Spleen (tissue), 11 donors: ENCODE data around the gene GPD2. TPM values are rescaled to one million over a fixed set of nuclear protein-coding genes. Genes with fewer than 3 reads are reported as not detected.

ENCODE experiments used
- DNase-seq: peaks from one replicate; pipeline ENCODE4 v3.0.0-alpha.2; 2020
- H3K27ac ChIP-seq, 8 donors: fragments of 200-600 bp; sonication (generic) in 7 of 8; 1 replicate in 4 of 8; 2 replicates in 4 of 8; pipeline versions ENCODE4 v1.5.0 to v1.8.0; 2016 to 2021; ENCODE audit warnings: inconsistent platforms in 4 of 8, mild to moderate bottlenecking in 4 of 8, moderate library complexity in 1 of 8
- H3K27me3 ChIP-seq, 7 donors: fragments of 200-600 bp; sonication (generic) in 6 of 7; replicated peaks in 1 of 7; 1 replicate in 4 of 7; 2 replicates in 3 of 7; pipeline versions ENCODE4 v1.5.0 to v1.8.0; 2016 to 2021; ENCODE audit warnings: inconsistent platforms in 3 of 7, mild to moderate bottlenecking in 1 of 7
- H3K36me3 ChIP-seq, 6 donors: fragments of 200-600 bp; sonication (generic) in 5 of 6; 1 replicate in 4 of 6; 2 replicates in 2 of 6; pipeline versions ENCODE4 v1.5.0 to v1.8.0; 2016 to 2021; ENCODE audit warnings: inconsistent platforms in 2 of 6
- H3K4me1 ChIP-seq, 6 donors: fragments of 200-600 bp; sonication (generic) in 5 of 6; 1 replicate in 3 of 6; 2 replicates in 3 of 6; pipeline versions ENCODE4 v1.5.0 to v1.8.0; 2016 to 2021; ENCODE audit warnings: inconsistent platforms in 3 of 6
- H3K4me3 ChIP-seq, 8 donors: fragments of 200-600 bp; sonication (generic) in 7 of 8; 1 replicate in 4 of 8; 2 replicates in 4 of 8; pipeline versions ENCODE4 v1.5.0 to v1.8.0; 2016 to 2021; ENCODE audit warnings: inconsistent platforms in 4 of 8, mild to moderate bottlenecking in 4 of 8, moderate library complexity in 2 of 8
- H3K9me3 ChIP-seq, 8 donors: fragments of 200-600 bp; sonication (generic) in 7 of 8; 1 replicate in 4 of 8; 2 replicates in 4 of 8; pipeline versions ENCODE4 v1.5.0 to v1.8.0; 2016 to 2021; ENCODE audit warnings: inconsistent platforms in 4 of 8
- CTCF ChIP-seq, 11 experiments: fragments of 200-600 bp in 7 of 11; fragments of 450-650 bp in 4 of 11; sonication (generic) in 4 of 11; IDR thresholded peaks in 8 of 11; conservative IDR thresholded peaks in 3 of 11; 1 replicate in 7 of 11; 2 replicates in 4 of 11; pipeline versions ENCODE4 v1.4.0 to v1.8.0; 2016 to 2021; ENCODE audit warnings: antibody characterized with exemption in 11 of 11, inconsistent platforms in 4 of 11, mild to moderate bottlenecking in 1 of 11
- POLR2A ChIP-seq, 3 donors: fragments of 450-650 bp; IDR thresholded peaks; one replicate each; pipeline ENCODE4 v1.5.1; 2017; ENCODE audit warnings: antibody characterized with exemption in 3 of 3, mild to moderate bottlenecking in 1 of 3
- POLR2AphosphoS5 ChIP-seq, 3 donors: sonication (generic); formaldehyde crosslinking; IDR thresholded peaks; one replicate each; pipeline ENCODE4 v1.5.1; 2017; ENCODE audit warnings: antibody characterized with exemption in 3 of 3
- WGBS, 5 donors: extraction: QIAGEN DNeasy Blood & Tissue Kit in 3 of 5; methylation state at CpG; one replicate each; pipeline versions ENCODE4 v1.1.5 to v1.1.7; 2013 to 2018; 5-methylcytosine and 5-hydroxymethylcytosine counted together
- intact Hi-C: fragments of 100-400 bp; cut with DNase I; formaldehyde crosslinking; loops from one replicate; pipeline ENCODE4 v1.15.0; 2023; ENCODE audit warnings: low total_unique reads
- polyA plus RNA-seq, 3 donors: library from polyadenylated mRNA; stranded (reverse); fragments of 200-250 nt; gene quantifications; one replicate each; pipeline ENCODE4 v1.2.1, GENCODE V29; 2013
- total RNA-seq, 7 donors: library from RNA; depleted of rRNA in 3 of 7; stranded (reverse); fragments of >200 nt in 3 of 7; fragmentation: NEBNext Ultra II Directional in 4 of 7; extraction: Animal tissue kit (Norgen Biotek cat#: 25700) in 4 of 7; gene quantifications; one replicate each; pipeline versions ENCODE4 v1.1.0 to v1.2.1, GENCODE V29; 2016 to 2021
- donor health status: healthy with polysubstance abuse.
- donor health status: DM: no; HTN: no; CAD: no; lungs with moderate emphysema.
- donor health status: DM: no; HTN: no; CAD: no.
- donor health status: Bipolar disorder and iron deficiency.
- donor health status: healthy.
- donor health status: DM: no; HTN: no; CAD: no.
- donor health status: DM: yes; HTN: yes; CAD: no.

Gene GPD2
- total and polyA plus RNA-seq, 10 donors: 3.5 to 74.9 (median 28.8) TPM

DNA sequence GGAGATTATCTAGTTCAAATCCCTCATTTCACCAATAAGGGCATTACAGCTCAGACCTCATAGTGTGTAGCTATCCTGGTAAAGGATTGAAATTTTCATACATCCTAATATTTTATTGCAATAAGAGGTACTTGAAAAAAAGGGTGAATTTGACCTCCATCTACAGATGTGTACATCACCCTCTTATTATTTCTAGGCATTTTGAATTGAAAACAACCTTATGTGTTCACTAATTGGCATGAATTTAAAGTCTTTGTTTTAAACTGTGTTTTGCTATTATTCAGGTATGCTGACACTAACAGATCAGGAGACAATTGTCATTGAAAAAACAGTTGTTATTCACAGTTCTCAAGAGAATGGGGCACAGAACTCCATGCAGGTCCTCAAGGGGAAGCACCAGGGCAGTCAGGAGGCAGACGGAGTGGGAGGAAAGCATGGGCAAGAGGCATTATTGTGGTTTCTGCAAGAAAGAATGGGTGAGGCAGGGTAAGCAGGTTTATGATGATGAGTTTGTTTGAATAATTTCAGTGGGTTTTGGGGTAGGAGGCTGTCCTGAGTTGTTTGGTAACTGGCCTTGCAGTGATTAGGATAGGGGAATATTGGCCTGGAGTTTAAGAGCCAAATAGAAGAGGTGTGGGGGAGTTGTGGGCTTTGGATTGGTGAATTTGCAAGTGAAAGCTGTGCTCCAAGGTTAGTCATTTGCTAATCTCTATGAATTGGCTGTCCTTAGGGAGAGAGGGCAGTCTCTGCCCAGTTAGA, 194.6 kb downstream of the GPD2 start:
- Histone ChIP-seq H3K27ac (no peak overlapping the region), H3K4me3 (no peak overlapping the region), H3K4me1 (no peaks in the 10 kb centered on the region), H3K27me3 (peaks cover 0 to 5% (median 0%) of the 10 kb centered on the region in 7 donors), H3K9me3 (no peaks in the 10 kb centered on the region), H3K36me3 (no peaks in the 10 kb centered on the region)
- intact Hi-C loops: no loop called here
- 44 to 61% (median 56%) methylated on average over 1 of the region's 1 CpG for WGBS, 5 donors
- TF ChIP-seq POLR2AphosphoS5 (IDR thresholded peaks at IDR 0.05): no peak
- TF ChIP-seq POLR2A (IDR thresholded peaks at IDR 0.05): no peak
- TF ChIP-seq CTCF (IDR thresholded peaks at IDR 0.05 in 8 of 11, conservative IDR thresholded peaks at IDR 0.05 in 3 of 11): no peak
- DNase-seq: no peak

GRCh38 chr2:156635646-156636045, 199.5 kb downstream of the GPD2 start:
- intact Hi-C loops: no loop called here

More at GRCh38 chr2:156635646-156636045, 199.5 kb downstream of the GPD2 start:
- 74 to 90% (median 81%) methylated on average over 3 of the region's 3 CpGs for WGBS, 5 donors
- peaks cover 0 to 11% (median 1%) of the 10 kb centered on the region in 8 donors for H3K9me3 ChIP-seq
- no peak for TF ChIP-seq POLR2AphosphoS5 (IDR thresholded peaks at IDR 0.05)
- no peak for TF ChIP-seq CTCF (IDR thresholded peaks at IDR 0.05 in 8 of 11, conservative IDR thresholded peaks at IDR 0.05 in 3 of 11)
- TF ChIP-seq POLR2A (IDR thresholded peaks at IDR 0.05): no peak
- no peaks in the 10 kb centered on the region for H3K36me3 ChIP-seq
- no peak for DNase-seq
- peaks cover 0 to 5% (median 0%) of the 10 kb centered on the region in 7 donors for H3K27me3 ChIP-seq
- H3K4me3 ChIP-seq: no peak overlapping the region
- H3K4me1 ChIP-seq: no peaks in the 10 kb centered on the region
- no peak overlapping the region for H3K27ac ChIP-seq

Other genes with a start within 250 kb of the GPD2 start
- gene NR4A2, start 103.7 kb upstream of the GPD2 start, total RNA-seq: 10 to 100 TPM in 1 of 7 donors, 1 to 10 TPM in 5, under 1 TPM in 1; 0.56 to 13.1 (median 3.2) TPM
- gene NR4A2, start 103.7 kb upstream of the GPD2 start, polyA plus RNA-seq: 1 to 10 TPM in 1 of 3 donors, under 1 TPM in 2; 0.64 to 1.9 (median 0.96) TPM